HG03558 (cell line): ENCODE data around the gene FIBCD1.
"Not testable (repeated sequence)": the region's sequence is repeated elsewhere in the genome, so short reads cannot be mapped to it uniquely, and the experiment has no call there.

Experiments used
- ATAC-seq: cut with Tn5 transposase; IDR thresholded peaks from one replicate; pipeline ENCODE4 v1.9.1; 2021; ENCODE audit warnings: moderate number of reproducible peaks; ENCODE audit not compliant: unreplicated experiment; ENCODE audit errors: extremely low read depth

Gene FIBCD1

DNA sequence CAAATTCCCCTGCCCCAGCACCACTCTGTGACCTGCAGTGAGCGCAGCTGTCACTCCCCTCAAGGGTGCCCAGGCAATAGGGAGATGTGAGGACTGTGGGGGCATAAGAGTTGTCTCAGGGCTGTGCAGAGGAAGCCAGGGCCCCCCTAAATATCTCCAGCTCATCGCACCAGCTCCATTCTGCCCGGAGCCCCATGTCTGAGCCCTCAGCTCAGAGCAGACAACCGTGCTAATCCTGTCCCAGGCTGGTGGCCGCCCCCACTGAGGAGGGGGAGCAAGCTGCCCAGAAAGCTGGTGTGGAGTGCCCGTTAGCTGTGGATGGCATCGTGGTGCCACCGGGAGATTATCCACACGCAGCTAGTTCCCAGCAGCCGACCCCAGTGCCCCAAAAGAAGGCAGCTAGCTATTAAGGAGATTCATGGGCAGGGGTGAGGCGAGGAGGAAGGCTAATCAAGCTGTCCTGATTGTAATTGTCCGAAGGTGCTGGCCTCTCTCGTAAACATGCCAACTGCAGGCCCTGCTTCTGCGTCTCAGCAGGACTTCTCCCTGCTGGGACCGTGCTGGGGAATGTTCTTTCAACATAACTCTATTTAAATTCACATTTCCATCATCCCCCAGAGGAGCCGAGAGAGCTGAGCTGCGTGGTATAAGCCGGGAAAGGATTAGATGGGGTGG is 17.0 kb upstream of the FIBCD1 start:
- ATAC-seq = no peak

DNA sequence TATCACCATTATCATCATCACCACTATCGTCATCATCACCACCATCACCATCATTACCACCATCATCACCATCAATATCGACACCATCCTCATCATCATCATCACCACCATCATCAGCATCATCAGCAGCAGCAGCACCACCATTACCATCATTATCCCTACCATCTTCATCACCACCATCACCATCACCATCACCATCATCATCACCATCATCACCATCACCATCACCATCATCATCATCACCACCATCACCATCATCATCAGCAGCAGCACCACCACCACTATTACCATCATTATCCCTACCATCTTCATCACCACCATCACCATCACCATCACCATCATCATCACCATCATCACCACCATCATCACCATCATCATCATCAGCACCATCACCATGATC is 15.9 kb upstream of the FIBCD1 start:
- ATAC-seq = not testable (repeated sequence)

DNA sequence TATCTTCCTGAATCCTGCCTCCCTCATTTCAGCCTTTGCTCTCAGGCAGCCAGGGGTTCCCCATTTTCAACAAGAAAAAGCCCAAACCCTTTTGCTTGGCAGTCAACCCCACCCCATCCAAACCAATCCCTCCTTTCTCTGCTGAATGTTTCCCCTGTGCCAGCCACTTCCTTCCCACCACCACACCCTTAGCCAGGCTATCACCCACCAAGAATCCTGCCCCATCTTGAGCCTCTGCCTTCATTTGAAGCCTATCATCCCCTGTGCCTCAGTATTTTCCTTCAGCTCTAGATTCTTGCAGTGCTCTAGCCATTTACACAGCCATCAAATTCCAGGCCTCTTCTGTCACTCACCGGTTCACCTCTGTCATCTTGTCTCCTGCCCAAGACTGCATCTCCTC is 15.3 kb upstream of the FIBCD1 start:
- ATAC-seq = no peak

DNA sequence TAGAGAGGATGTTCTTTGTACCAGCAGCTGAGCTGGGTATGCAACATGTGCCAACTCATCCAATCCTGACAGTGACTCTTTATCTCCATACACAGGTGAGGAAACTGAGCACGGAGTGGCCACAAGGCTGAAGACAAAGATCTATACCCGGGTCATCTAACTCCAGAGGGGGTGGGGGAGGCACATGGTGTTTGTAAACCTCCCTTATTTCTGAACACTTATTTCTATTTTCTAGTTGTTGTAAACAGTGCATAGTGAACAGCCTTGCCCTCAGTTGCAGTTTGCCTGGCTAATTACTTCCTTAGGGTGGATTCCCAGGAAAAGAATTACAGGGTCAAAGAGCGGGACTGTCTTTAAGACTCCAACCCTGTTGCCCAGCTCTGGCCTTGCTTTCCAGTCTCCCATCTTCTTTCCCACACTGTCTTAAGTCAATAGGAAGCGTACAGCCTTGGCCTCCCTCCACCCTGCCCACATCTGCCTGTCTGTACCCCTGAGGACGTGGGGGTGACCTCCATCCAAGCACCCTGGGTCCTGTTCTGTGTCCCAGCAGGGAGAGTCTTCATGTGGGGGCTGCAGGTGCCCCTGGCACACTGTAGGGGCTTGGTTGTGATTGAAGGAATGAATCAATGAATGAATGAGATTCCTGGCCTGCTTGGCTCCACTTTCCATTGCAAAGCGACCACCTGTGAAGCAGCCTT is 13.2 kb upstream of the FIBCD1 start:
- no peak for ATAC-seq

DNA sequence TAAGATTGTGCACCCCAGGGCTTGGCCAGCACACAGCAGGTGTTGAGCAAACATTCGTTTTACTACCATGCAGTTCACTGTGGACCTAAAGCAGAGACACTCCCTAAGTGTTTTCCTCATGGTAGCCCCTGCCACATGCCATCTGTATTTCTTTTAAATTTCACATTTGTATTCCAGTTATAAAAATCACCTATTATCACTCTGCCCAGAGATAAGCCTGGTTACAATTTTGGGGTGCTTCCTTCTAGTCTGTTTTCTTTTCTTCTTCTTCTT is 10.9 kb upstream of the FIBCD1 start:
- no peak for ATAC-seq

DNA sequence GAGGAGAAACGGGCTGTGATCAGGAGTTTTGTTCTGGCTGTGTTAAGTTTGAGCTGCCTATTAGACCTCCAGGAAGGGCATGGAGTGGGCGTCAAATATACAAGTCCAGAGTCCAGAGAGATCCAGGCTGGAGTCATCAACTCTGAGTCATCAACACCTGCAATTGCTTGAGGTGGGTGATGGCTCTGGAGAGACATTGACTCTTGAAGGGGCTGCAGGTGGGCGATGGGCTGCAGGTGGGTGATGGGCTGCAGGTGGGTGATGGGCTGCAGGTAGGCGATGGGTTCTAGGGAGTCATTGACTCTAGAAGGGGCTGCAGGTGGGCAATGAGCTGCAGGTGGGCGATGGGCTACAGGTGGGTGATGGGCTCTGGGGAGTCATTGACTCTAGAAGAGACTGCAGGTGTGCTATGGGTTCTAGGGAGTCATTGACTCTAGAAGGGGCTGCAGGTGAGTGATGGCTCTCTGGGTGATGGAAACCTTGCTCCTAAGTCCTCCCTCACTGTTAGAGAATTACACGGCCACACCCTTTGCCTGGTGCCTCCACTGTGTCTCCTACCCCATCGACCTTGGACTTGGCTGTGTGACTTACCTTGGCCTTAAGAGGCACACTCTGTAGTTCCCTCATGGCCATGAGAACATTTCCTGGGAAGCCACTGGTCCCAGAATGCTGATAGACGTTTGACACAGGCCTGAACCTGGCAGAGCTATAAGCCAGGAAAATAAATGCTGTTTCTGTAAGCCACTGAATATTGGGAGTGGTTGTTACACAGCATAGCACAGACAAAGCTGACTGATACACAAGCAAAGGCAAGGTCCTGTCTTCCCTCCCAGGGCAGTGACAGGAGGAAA is 10.4 kb upstream of the FIBCD1 start:
- no peak for ATAC-seq

DNA sequence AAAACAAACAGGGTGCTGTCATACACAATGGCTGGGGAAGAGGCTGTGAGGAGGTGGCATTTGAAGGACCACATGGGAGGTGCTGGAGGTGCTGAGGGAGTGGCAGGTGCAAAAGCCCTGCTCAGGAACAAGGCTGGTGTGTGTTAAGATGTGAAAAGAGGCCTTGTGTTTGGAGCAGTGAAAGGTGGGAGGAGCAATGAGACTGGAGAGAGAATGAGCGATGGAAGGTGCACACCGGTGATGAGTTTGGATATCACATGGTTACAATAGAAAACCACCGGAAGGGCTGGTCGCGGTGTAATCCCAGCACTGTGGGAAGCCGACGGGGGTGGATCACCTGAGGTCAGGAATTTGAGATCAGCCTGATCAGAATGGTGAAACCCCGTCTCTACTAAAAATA is 9.2 kb upstream of the FIBCD1 start:
- ATAC-seq = no peak

DNA sequence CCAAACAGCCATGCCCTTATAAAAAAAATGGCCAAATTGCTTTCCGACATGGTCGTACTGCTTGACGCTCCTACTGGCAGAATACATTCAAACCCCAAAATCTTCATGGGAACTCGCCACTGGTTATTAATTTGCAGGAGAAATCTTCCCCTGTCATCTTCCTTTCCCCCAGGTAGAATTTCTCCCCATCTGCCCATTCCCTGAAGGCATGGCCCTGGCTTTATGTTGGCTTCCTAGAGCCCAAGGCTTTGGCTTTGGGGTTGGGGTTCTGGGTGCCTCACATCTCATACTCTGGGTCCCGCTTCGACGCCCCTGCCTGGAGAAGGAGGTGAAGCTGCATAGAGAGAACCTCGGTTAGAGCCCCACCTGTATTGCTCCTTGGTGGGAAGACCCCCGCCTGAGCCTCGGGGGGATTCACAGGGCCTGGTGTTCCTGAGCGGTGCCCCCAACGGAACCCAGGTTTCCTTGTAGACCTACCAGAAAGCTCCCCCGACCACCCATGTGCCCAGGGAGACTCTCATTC is 8.6 kb upstream of the FIBCD1 start:
- ATAC-seq = no peak

DNA sequence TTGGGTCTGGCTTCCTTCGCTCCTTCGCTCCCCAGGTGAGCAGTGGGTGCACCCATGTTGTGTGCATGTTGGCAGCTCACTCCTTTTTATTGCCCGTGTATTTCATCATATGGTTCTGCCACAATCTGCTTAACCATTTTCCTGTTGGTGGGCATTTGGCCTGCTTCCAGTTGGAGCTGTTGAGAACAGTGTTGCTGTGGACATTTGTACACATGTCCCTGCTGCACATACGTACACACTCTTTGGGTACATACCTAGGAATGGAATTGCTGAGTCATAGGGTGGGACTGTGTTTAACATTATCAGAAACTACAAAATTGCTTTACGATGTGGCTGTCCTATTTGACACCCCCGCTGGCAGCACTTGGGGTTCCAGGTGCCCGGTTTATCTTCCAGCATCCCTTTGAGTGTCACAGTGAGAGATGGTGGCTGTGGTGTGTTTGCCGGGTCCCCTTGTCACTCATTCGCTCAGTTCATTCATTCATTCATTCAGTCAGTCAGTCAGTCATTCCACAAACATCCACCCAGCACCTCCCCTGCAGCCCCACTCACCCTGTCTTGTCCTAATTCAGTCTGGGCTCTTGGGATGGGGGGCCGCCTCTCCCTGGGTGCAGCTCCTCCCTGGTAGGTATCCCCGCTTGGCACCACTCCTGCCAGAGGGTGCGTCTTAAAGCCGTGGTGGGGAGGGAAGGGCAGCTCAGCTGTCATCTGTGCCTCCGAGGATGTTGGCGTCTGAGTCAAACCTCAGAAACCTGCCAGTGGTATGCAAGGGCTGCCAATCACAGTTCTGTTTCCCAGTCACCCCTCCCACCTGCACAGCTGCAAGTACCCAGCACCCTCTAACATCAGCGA is 7.9 kb upstream of the FIBCD1 start:
- ATAC-seq = no peak

DNA sequence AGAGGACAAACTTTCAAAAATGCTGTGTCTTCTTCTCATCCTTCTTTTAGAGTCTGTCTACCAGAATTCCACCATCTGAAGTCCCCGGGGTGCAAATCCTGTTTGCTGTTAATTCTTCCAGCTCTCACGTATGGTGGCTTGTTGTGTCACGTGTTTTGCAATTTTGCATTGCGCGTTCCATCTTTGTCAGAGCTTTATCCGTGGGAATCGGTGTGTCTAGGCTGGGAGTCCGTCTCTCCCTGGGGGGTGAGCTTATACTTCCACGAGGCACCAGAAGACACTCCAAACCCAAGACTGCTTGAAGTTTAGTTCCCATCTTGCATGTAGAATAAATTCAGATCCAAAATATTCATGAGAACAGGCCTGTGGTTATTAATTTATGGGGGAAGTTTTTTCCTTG is 6.1 kb upstream of the FIBCD1 start:
- no peak for ATAC-seq

DNA sequence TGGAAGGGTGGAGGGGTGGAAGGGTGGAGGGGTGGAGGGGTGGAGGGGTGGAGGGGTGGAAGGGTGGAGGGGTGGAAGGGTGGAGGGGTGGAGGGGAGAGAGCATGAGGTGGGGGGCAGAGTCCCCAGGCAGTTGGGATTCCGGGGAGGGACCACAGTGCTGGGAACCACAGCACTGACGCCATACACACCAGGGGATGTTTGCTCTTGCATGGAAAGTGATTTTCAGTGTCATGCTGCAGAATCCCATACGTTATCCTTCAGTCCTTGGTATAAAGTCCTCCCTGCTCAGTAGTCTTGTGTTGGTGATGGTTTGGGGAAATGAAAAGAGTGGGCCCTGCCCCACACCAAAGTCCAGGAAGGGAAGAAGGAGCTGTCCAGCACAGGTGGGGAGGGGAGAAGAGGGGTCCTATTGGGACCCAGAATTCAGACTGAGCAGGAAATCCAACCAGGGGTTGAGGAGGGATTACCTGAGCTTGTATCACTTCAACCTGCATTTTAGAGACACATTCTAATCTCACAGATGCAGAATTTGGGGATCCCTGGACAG is 5.5 kb upstream of the FIBCD1 start:
- ATAC-seq = no peak

DNA sequence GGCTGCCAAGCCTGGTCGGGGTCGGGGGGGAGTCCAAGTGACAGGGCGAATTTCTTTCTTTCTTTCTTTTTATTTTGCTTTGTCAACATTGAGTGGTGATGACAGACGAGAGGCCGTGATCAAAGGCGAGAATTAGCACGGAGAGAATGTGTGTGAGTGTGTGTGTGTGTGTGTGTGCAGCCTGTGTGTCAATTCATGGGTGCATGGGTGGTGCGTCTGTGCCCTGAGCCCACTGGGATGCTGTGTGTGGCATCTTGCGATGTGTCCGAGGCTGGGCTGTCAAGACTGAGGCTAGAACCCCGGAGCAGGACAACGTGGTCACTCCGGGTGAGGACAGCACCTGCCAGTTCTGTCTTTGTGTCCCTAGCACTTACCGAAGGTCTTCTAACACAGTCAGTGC is 4.7 kb upstream of the FIBCD1 start:
- ATAC-seq = no peak

DNA sequence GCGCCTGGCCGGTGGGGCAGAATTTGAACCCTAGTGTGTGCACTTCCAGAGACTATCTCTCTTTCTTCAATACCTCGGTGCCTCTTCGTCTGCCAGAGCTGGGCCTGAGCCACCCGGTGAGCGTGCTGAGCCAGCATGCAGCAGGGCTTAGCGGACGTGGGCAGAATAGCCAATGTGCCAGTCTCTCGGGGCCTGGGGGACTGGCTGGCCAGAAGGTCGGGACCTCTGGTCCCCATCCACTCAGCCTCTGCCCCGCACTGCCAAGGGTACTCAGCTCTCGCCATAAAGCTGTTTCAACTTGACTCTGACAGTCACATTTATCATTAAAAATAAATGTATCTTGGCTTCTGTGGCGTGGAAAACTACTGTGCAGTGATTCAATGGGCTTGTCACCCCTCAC is 4.2 kb upstream of the FIBCD1 start:
- no peak for ATAC-seq

DNA sequence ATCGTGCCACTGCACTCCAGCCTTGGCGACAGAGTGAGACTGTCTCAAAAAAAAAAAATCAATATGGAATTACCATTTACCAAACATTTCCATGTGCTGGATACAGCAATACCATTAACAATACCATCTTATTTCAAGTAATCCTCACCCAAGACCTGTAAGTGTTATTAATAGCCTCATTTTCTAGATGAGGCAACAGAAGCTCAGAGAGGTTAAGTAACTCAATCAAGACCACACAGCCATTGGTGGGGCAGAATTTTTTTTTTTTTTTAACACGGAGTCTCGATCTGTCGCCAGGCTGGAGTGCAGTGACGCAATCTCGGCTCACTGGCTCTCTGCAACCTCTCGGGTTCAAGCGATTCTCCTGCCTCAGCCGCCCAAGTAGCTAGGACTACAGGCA is 3.6 kb upstream of the FIBCD1 start:
- ATAC-seq = no peak

DNA sequence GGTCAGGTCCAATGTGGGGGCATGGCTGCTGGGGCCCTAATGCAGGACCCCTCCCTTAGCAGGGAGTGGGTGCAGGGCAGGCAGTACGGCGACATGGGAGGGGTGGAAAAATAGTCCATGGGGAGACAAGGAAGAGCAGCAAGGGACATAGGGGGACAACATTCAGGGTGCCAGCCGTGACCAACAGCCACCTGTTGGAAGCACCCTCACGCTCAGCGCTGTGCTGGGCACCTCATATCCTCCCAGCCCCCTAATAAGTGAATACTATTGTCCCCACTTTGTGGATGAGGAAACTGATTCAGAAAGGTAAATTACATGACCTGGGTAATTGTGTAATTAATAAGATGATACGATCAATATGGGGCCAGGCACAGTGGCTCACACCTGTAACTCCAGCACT is 3.0 kb upstream of the FIBCD1 start:
- no peak for ATAC-seq

DNA sequence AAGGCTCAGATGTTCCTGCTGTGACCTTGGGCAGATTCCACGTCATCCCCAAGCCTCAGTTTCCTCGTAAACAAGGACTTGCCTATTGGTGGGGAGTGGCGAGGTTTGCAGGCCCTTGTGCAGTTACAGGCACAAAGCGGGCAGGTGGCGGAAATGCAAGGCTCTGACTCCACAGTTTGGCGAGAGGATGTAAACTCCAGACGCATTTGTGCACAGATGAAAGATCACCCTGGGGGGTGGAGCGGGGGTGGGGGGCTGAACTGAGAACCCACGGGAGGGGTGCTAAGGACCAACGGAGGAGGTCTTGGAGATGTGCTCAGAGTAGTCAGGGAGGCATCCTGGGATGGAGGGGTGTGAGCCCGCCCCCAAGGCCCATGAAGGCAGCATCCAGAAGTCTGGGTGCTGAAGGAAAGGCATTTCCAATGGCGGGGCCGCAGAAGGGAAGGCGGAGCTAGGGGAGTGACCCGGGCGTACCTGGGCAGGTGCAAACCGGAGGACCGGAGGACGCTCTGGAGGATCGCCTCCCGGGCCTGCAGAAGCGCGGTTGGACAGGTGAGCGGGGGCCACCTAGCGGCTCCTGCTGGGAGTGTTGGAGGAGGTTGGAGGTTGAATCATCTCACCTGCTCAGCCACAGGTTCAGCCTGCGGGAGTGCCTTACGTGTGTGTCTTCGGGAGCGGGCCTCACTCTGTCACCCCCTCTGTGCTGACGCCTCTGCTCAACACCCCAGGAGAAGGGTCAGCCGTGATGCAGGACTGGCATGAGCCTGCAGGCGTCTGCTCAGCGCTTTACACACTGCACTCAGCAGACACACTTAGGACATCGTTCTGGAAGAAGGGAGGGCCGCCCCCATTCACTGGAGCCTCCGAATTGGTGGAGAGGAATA is 1.9 kb upstream of the FIBCD1 start:
- ATAC-seq = no peak

DNA sequence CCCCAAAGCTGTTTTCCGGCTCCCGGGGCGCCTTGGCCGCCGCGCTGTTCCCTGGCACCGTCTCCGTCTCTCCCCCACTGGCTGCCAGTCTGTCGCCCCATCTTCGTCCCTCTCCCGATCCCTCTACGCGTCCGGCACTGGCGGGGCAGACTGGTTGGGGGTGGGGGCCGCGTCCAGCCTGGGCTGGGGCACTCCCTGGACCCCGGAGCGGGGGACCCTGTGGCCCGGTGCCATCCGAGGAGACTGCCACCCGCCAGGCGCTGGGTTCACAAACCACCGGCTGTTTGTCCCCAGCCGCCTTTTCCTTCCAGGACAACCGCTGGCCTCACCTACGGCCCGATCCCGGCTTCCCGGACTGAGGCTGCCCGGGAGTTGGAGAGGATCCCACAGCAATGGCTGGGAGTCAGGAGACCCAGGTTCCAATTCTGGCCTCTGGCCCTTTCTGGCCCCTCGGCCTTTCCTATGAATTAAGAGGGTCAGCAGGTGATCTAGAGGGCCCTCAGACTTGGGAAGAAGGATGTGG is 1.0 kb upstream of the FIBCD1 start:
- no peak for ATAC-seq

DNA sequence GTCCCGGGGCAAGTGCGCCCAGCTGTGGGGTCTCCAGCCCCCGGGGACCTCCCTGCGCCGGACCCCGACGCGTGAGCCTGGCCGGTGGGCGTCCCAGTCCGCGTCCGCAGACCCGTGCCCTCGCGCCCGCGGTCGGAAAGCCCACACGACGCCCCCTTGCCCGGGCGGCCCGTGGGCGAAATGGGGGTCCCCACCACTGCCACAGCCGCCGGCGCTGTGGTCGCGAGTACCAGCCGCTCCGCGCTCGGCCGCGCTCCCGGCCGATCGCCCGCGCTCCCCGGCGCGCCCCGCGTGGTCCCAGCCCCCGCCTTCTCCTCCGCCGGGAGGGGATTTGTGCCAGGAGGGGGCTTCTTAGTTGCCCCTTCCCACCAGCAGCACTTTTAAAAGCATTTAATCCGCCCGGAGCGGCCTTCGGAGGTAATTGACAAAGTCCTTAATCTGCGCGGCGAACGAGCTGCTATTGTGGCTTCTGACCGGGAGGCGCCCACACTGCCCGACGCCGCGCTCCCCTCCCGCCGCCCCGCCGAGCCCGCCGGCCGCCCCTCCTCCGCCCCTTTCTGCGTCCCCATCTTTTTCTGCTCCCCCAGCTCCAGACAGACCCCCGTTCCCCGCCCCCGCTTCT is 469 bp upstream of the FIBCD1 start:
- ATAC-seq = no peak
